ENCODE data around the gene USH1C.

- TF ChIP-seq POLR2A (IDR thresholded peaks at IDR 0.05) (no peak), CTCF (IDR thresholded peaks at IDR 0.05) (no peak)
Measured at GRCh38 chr11:17560281-17561110, 16.3 kb upstream of the USH1C start.
